ENCODE measurements around the gene ZNHIT2. TPM values are rescaled to one million over a fixed set of nuclear protein-coding genes. Genes with fewer than 3 reads are reported as not detected.

ZNHIT2 gene
- total and polyA plus RNA-seq, 8 donors = 3.1 to 10.6 (median 5.8) TPM

GRCh38 chr11:65113361-65113756, 4.1 kb downstream of the ZNHIT2 start:
- peaks cover 25 to 59% of the 10 kb centered on the region in 2 donors for H3K4me1 ChIP-seq
- intact Hi-C loops (cut with DNase I) = no loop called here
- H3K4me3 ChIP-seq = peak overlapping the region; percentile 44 to 54
- H3K27me3 ChIP-seq = peaks cover 0 to 15% of the 10 kb centered on the region in 2 donors
- no peak for TF ChIP-seq CTCF (IDR thresholded peaks at IDR 0.05)
- H3K9me3 ChIP-seq = no peaks in the 10 kb centered on the region
- ATAC-seq (no peak), DNase-seq (no peak)
- H3K36me3 ChIP-seq = peaks cover 0 to 32% of the 10 kb centered on the region in 2 donors
- H3K27ac ChIP-seq = no peak overlapping the region

- intact Hi-C loops (cut with DNase I) = no loop called here
- Histone ChIP-seq H3K4me1 (peaks cover 25 to 53% of the 10 kb centered on the region in 2 donors), H3K36me3 (peaks cover 0 to 32% of the 10 kb centered on the region in 2 donors), H3K9me3 (no peaks in the 10 kb centered on the region), H3K4me3 (peak overlapping the region; percentile 44 to 54), H3K27ac (peak overlapping the region in 1 of 2 donors; percentile 24), H3K27me3 (peaks cover 0 to 15% of the 10 kb centered on the region in 2 donors)
- TF ChIP-seq CTCF (IDR thresholded peaks at IDR 0.05) = peak; percentile 68 to 89
- ATAC-seq (peak; percentile 68), DNase-seq (peak in 1 of 4 donors; percentile 92)
Observed at GRCh38 chr11:65112546-65113360, 4.7 kb downstream of the ZNHIT2 start.

GRCh38 chr11:65111744-65112545, 5.6 kb downstream of the ZNHIT2 start, which contains the start of gene TM7SF2:
TSS of gene TM7SF2 (plus strand) at chr11:65111872. CDS start at chr11:65112016, 144 bp downstream.
- TF ChIP-seq CTCF (IDR thresholded peaks at IDR 0.05) = peak in 1 of 2 donors; percentile 10
- peak within 1 kb of the TSS; percentile 44 to 54 for H3K4me3 ChIP-seq
- H3K9me3 ChIP-seq = no peaks in the 10 kb centered on the region
- H3K4me1 ChIP-seq = peaks cover 25 to 51% of the 10 kb centered on the region in 2 donors
- peak; percentile 72 to 99 (median 93) for DNase-seq
- H3K27ac ChIP-seq = peak within 1 kb of the TSS in 1 of 2 donors; percentile 24
- H3K36me3 ChIP-seq = peaks cover 0 to 40% of the 10 kb centered on the region in 2 donors
- intact Hi-C loops (cut with DNase I) = no loop called here
- ATAC-seq = peak; percentile 88
- H3K27me3 ChIP-seq = peaks cover 0 to 15% of the 10 kb centered on the region in 2 donors

GRCh38 chr11:65111159-65111743, 6.2 kb downstream of the ZNHIT2 start:
- no peak for ATAC-seq
- peak overlapping the region in 1 of 2 donors; percentile 19 for H3K27ac ChIP-seq
- intact Hi-C loops (cut with DNase I) = no loop called here

More at GRCh38 chr11:65111159-65111743, 6.2 kb downstream of the ZNHIT2 start:
- Histone ChIP-seq H3K27me3 (peaks cover 0 to 15% of the 10 kb centered on the region in 2 donors), H3K4me3 (peak overlapping the region in 1 of 2 donors; percentile 54), H3K36me3 (peaks cover 0 to 42% of the 10 kb centered on the region in 2 donors), H3K9me3 (no peaks in the 10 kb centered on the region), H3K4me1 (peaks cover 18 to 44% of the 10 kb centered on the region in 2 donors)
- no peak for DNase-seq
- TF ChIP-seq CTCF (IDR thresholded peaks at IDR 0.05) = no peak

All from left lung (tissue), 10 donors.